ENCODE data around the gene BORCS6.

DNA sequence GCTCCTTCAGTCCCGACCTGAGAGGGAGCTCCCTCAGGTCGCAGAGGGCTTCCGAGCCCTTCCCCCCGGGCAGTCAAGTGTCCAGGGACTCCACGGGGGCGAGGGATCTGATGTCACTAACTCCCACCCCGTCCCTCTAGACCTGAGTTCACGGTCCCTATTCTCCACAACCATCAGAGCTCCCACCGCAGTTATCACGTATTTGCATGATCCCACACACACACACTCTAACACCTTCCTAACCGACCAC lies 34.1 kb downstream of the BORCS6 start:
- TF ChIP-seq SNRNP70 (optimal IDR thresholded peaks at IDR 0.05; ENCODE audit: low read depth, low read length) (no peak), BHLHE40 (IDR thresholded peaks at IDR 0.05; ENCODE audit: low read length) (no peak), ELF1 (tag; IDR thresholded peaks at IDR 0.05) (no peak), TEAD4 (IDR thresholded peaks at IDR 0.05; ENCODE audit: low read length) (no peak), TEAD4 (CRISPR knock-in tag; IDR thresholded peaks at IDR 0.05; ENCODE audit: borderline replicate concordance) (no peak), ZKSCAN1 (IDR thresholded peaks at IDR 0.05; ENCODE audit: low read depth, low read length) (no peak), HNRNPH1 (optimal IDR thresholded peaks at IDR 0.05; ENCODE audit: low read depth, low read length) (no peak), MCM3 (IDR thresholded peaks at IDR 0.05) (no peak), NONO (IDR thresholded peaks at IDR 0.05; ENCODE audit: low read depth in 2 of 2, low read length in 1 of 2) (no peak)
- TF ChIP-seq, protein P1, sequence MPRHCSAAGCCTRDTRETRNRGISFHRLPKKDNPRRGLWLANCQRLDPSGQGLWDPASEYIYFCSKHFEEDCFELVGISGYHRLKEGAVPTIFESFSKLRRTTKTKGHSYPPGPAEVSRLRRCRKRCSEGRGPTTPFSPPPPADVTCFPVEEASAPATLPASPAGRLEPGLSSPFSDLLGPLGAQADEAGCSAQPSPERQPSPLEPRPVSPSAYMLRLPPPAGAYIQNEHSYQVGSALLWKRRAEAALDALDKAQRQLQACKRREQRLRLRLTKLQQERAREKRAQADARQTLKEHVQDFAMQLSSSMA (CRISPR knock-in tag; IDR thresholded peaks at IDR 0.05), result no peak
